Endodermal cell (in vitro differentiated cells): ENCODE data around the gene CERS6. TPM values are rescaled to one million over a fixed set of nuclear protein-coding genes. Genes with fewer than 3 reads are reported as not detected.

ENCODE experiments used
- DNase-seq: peaks from one replicate; pipeline ENCODE4 v3.0.0-alpha.2; 2017
- H3K27ac ChIP-seq: 2 replicates; pipeline ENCODE4 v1.5.1; 2013; ENCODE audit warnings: mild to moderate bottlenecking, low read depth, low read length, moderate library complexity
- H3K27me3 ChIP-seq: 2 replicates; pipeline ENCODE4 v1.6.1; 2013; ENCODE audit warnings: mild to moderate bottlenecking, low read length, moderate library complexity; ENCODE audit not compliant: insufficient read depth, control insufficient read depth, poor library complexity, severe bottlenecking
- H3K36me3 ChIP-seq: 2 replicates; pipeline ENCODE4 v1.7.0; 2013; ENCODE audit warnings: mild to moderate bottlenecking, low read length, moderate library complexity; ENCODE audit not compliant: control insufficient read depth, insufficient read depth
- H3K4me1 ChIP-seq: one replicate; pipeline ENCODE4 v1.7.0; 2013; ENCODE audit warnings: low read length; ENCODE audit not compliant: control insufficient read depth, insufficient read depth
- H3K4me3 ChIP-seq: 2 replicates; pipeline ENCODE4 v1.5.1; 2013; ENCODE audit warnings: mild to moderate bottlenecking, low read length, moderate library complexity
- H3K9ac ChIP-seq: 2 replicates; pipeline ENCODE4 v1.6.1; 2013; ENCODE audit warnings: mild to moderate bottlenecking, low read length, moderate library complexity; ENCODE audit not compliant: poor library complexity, severe bottlenecking; ENCODE audit errors: extremely low read depth
- H3K9me3 ChIP-seq: 2 replicates; pipeline ENCODE4 v1.6.1; 2013; ENCODE audit warnings: mild to moderate bottlenecking, low read length, moderate library complexity; ENCODE audit not compliant: control insufficient read depth
- H3K27ac Mint-ChIP-seq: 2 replicates; pipeline ENCODE4 v1.8.0; 2020; ENCODE audit warnings: mixed read lengths
- H3K27me3 Mint-ChIP-seq: 2 replicates; pipeline ENCODE4 v1.8.0; 2021; ENCODE audit warnings: mild to moderate bottlenecking, mixed read lengths; ENCODE audit not compliant: insufficient read depth
- H3K36me3 Mint-ChIP-seq: 2 replicates; pipeline ENCODE4 v1.8.0; 2020; ENCODE audit warnings: low read depth, mixed read lengths
- H3K4me1 Mint-ChIP-seq: 2 replicates; pipeline ENCODE4 v1.8.0; 2020; ENCODE audit warnings: mixed read lengths
- H3K4me3 Mint-ChIP-seq: 2 replicates; pipeline ENCODE4 v1.8.0; 2020; ENCODE audit warnings: mild to moderate bottlenecking, moderate library complexity, mixed read lengths
- H3K9me3 Mint-ChIP-seq: 2 replicates; pipeline ENCODE4 v1.8.0; 2020; ENCODE audit warnings: mild to moderate bottlenecking, mixed read lengths
- CTCF ChIP-seq: fragments of 200-600 bp; sonication (generic); conservative IDR thresholded peaks from 2 replicates; pipeline ENCODE4 v1.5.0; 2021; ENCODE audit warnings: antibody characterized with exemption, mild to moderate bottlenecking
- WGBS, 2 experiments: methylation state at CpG; one replicate each; pipeline versions ENCODE4 v1.1.5 to v1.1.7; 2013; ENCODE audit warnings: missing lambda C conversion rate in 2 of 2, mixed read lengths in 1 of 2; ENCODE audit not compliant: insufficient coverage in 1 of 2, insufficient read length in 1 of 2; 5-methylcytosine and 5-hydroxymethylcytosine counted together
- total RNA-seq, 2 donors: library from RNA; stranded (reverse); fragmentation: NEBNext Ultra II Directional in 1 of 2; extraction: Animal tissue kit (Norgen Biotek cat#: 25700) in 1 of 2; gene quantifications; 2 replicates in 1 of 2; 3 replicates in 1 of 2; pipeline ENCODE4 v1.2.1, GENCODE V29; 2021

The CERS6 gene
- total RNA-seq, 2 donors from 2014 or later = 41.3 to 52.0 TPM

GRCh38 chr2:168626647-168627046 is 170.6 kb downstream of the CERS6 start:
- Histone ChIP-seq H3K4me1 (peaks cover 5% of the 10 kb centered on the region), H3K9me3 (no peaks in the 10 kb centered on the region), H3K36me3 (no peaks in the 10 kb centered on the region), H3K4me3 (no peak overlapping the region), H3K9ac (no peak overlapping the region), H3K27ac (no peak overlapping the region), H3K27me3 (no peaks in the 10 kb centered on the region)
- no peaks in the 10 kb centered on the region for H3K9me3 Mint-ChIP-seq
- no peak for DNase-seq
- no peaks in the 10 kb centered on the region for H3K27me3 Mint-ChIP-seq
- peaks cover 33% of the 10 kb centered on the region for H3K4me1 Mint-ChIP-seq
- WGBS, 2 experiments = 50 to 89% methylated on average over 1 to 3 of the region's 3 CpGs
- no peak for TF ChIP-seq CTCF
- no peak overlapping the region for H3K4me3 Mint-ChIP-seq
- peaks cover 2% of the 10 kb centered on the region for H3K36me3 Mint-ChIP-seq
- H3K27ac Mint-ChIP-seq = peak overlapping the region; percentile 48

GRCh38 chr2:168632709-168633121 is 176.6 kb downstream of the CERS6 start:
- H3K27me3 ChIP-seq = no peaks in the 10 kb centered on the region
- Mint-ChIP-seq H3K27ac (no peak overlapping the region), H3K9me3 (no peaks in the 10 kb centered on the region), H3K27me3 (no peaks in the 10 kb centered on the region), H3K36me3 (peaks cover 2% of the 10 kb centered on the region), H3K4me1 (peaks cover 25% of the 10 kb centered on the region), H3K4me3 (no peak overlapping the region)
- no peak overlapping the region for H3K4me3 ChIP-seq
- 81 to 100% methylated on average over 2 to 7 of the region's 7 CpGs for WGBS, 2 experiments
- no peak for DNase-seq
- H3K27ac ChIP-seq = no peak overlapping the region
- H3K36me3 ChIP-seq = no peaks in the 10 kb centered on the region
- TF ChIP-seq CTCF = no peak
- H3K9me3 ChIP-seq = no peaks in the 10 kb centered on the region
- H3K9ac ChIP-seq = no peak overlapping the region
- H3K4me1 ChIP-seq = no peaks in the 10 kb centered on the region

- no peaks in the 10 kb centered on the region for H3K4me1 ChIP-seq
- H3K27ac ChIP-seq = no peak overlapping the region
- Mint-ChIP-seq H3K9me3 (no peaks in the 10 kb centered on the region), H3K36me3 (peaks cover 2% of the 10 kb centered on the region), H3K27ac (no peak overlapping the region), H3K27me3 (no peaks in the 10 kb centered on the region), H3K4me3 (no peak overlapping the region), H3K4me1 (peaks cover 28% of the 10 kb centered on the region)
- no peak overlapping the region for H3K4me3 ChIP-seq
- 100% methylated on average over 1 of the region's 1 CpG; no CpG with 5 or more reads in 1 of the 2 experiments for WGBS, 2 experiments
- no peak for TF ChIP-seq CTCF
- H3K9ac ChIP-seq = no peak overlapping the region
- H3K9me3 ChIP-seq = no peaks in the 10 kb centered on the region
- H3K36me3 ChIP-seq = no peaks in the 10 kb centered on the region
- no peaks in the 10 kb centered on the region for H3K27me3 ChIP-seq
- DNase-seq = no peak
Observed at GRCh38 chr2:168633200-168633599, 177.1 kb downstream of the CERS6 start.
